ENCODE measurements around the gene SLC9A1.

DNA sequence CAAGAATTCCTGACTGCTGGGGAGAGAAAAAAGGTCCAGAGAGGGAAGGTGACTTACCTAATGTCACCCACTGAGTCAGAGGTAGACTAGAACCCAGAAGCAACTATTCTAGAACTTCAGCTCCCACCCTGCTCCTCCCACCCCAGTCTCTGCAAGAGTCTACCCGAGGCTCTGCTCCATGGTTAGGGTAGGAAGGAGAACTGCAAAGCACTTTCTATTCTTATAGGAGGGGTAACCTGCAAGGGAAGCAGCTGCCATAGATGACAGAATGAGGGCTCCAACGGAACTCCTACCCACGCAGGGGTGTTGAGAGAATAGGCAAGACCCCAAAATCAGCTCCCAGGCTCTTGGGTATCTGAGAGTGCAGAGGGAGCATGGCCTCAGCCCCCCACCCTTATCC lies 4.3 kb downstream of the SLC9A1 start:
- TF ChIP-seq, protein P1, sequence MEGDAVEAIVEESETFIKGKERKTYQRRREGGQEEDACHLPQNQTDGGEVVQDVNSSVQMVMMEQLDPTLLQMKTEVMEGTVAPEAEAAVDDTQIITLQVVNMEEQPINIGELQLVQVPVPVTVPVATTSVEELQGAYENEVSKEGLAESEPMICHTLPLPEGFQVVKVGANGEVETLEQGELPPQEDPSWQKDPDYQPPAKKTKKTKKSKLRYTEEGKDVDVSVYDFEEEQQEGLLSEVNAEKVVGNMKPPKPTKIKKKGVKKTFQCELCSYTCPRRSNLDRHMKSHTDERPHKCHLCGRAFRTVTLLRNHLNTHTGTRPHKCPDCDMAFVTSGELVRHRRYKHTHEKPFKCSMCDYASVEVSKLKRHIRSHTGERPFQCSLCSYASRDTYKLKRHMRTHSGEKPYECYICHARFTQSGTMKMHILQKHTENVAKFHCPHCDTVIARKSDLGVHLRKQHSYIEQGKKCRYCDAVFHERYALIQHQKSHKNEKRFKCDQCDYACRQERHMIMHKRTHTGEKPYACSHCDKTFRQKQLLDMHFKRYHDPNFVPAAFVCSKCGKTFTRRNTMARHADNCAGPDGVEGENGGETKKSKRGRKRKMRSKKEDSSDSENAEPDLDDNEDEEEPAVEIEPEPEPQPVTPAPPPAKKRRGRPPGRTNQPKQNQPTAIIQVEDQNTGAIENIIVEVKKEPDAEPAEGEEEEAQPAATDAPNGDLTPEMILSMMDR (IDR thresholded peaks at IDR 0.05; ENCODE audit: borderline replicate concordance, extremely low read depth, low read length, poor library complexity, severe bottlenecking) = no peak
- TF ChIP-seq EZH2 (IDR thresholded peaks at IDR 0.05; ENCODE audit: borderline replicate concordance, low read depth, low read length, severe bottlenecking) = no peak

Measured in DND-41 (cell line).